ENCODE results near the gene SLC4A2. TPM values are rescaled to one million over a fixed set of nuclear protein-coding genes. Genes with fewer than 3 reads are reported as not detected.
"Not testable (repeated sequence)": the region's sequence is repeated elsewhere in the genome, so short reads cannot be mapped to it uniquely, and the experiment has no call there.

The SLC4A2 gene
- polyA plus RNA-seq, 4 donors = 68.0 to 137 (median 103) TPM

DNA sequence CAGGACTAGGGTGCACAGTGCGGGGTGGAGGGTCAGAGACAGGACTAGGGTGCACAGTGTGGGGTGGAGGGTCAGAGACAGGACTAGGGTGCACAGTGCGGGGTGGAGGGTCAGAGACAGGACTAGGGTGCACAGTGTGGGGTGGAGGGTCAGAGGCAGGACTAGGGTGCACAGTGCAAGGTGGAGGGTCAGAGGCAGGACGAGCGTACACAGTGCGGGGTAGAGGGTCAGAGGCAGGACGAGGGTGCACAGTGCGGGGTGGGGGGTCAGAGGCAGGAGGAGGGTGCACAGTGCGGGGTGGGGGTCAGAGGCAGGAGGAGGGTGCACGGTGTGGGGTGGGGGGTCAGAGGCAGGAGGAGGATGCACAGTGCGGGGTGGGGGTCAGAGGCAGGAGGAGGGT lies 15.9 kb upstream of the SLC4A2 start:
- DNase-seq (ENCODE audit: low read depth in 4 of 4, low spot score in 2 of 4) = not testable (repeated sequence)

DNA sequence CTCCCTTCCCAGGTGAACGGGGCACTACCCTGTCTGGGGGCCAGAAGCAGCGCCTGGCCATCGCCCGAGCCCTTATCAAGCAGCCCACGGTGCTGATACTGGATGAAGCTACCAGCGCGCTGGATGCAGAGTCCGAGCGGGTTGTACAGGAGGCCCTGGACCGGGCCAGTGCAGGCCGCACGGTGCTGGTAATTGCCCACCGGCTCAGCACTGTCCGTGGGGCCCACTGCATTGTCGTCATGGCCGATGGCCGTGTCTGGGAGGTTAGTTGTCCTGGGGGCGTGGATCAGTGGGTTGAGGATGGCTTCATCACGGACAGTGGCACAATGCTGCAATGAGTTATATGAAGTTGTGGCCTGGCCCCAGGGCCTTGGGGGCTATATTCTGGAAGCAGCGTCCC lies 15.4 kb upstream of the SLC4A2 start:
- DNase-seq (ENCODE audit: low read depth in 4 of 4, low spot score in 2 of 4) = no peak

DNA sequence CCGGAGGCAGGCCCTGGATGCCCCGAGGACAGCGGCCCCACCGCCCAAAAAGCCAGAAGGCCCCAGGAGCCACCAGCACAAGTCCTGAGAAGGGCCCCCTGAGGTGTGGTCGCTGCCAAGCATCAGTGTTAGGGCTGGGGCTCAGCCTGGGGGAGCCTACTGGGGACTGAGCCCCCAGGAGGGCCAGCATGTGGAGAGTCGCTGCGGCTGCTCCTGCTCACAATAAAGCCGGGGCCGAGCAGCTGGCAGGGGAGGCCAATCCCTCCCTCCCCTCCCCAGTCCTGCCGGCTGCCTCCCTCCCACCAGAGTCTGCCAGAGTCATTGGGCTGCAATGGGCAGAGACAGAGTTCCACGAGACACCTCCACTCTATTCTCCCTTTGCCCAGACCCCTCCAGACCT lies 14.1 kb upstream of the SLC4A2 start:
- no peak for DNase-seq (ENCODE audit: low read depth in 4 of 4, low spot score in 2 of 4)

DNA sequence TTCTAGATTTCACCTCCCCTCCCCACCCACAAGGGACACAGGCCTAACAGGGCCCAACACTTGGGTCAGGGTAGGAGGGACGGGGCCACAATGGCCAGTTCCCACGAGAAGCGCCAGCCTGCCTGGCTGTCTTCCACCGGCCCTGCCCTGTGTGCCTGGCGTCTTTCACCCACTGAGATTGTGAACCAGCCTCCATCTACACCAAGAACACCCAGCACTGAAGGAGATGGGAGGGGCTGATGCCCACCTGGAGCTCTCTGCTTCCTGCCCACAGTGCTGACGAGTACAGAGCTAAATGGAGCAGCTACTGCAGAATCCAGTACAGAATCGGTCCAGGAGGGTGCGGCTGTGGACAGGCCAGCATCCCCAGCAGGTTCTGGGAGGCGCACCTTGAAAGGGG lies 13.4 kb upstream of the SLC4A2 start:
- no peak for DNase-seq (ENCODE audit: low read depth in 4 of 4, low spot score in 2 of 4)

DNA sequence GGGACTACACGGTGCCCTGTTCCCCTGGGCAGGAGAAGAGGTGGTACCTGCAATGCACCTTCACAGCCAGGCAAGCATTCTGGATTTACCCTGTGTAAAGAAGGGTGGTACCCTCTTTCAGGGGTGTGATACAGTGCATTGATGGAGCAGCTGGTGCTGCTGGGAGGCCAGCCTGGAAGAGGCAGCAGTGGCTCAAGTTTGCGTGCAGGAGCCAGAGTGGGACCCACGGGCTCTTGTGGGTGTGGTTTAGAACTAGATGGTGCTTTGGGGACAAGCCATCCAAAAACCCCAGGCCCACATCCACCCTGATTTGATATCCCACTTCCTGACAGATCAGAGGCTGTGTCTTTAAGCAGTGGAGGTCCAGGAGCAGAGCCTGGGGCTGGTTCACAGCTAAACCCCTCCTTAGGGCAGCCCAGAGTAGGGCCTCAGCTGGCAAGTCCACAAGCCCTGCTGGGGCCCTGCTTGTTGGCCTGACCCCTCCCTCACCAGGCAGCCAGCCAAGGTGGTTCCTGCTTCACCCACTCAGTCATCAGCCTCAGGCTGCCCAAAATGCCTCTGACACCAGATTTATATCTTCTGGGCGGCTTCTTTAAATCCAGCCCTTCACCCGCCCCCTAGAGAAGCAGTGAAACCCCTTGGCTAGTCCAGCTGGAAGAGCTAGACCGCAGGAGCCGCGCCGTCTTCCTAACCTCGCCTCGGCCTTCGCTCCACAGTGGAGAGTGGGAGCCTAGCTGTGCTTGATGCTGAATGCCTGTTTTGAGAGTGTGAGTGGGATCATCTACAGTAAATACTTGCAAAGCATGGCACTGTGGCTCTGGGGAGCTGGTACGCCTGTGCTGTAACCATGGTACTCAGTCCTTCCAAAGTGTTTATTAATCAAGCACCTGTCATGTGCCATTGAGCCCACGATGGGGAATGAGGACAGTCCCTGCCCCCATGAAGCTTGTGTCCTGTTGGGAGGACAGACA lies 12.5 kb upstream of the SLC4A2 start:
- DNase-seq (ENCODE audit: low read depth in 4 of 4, low spot score in 2 of 4) = no peak

DNA sequence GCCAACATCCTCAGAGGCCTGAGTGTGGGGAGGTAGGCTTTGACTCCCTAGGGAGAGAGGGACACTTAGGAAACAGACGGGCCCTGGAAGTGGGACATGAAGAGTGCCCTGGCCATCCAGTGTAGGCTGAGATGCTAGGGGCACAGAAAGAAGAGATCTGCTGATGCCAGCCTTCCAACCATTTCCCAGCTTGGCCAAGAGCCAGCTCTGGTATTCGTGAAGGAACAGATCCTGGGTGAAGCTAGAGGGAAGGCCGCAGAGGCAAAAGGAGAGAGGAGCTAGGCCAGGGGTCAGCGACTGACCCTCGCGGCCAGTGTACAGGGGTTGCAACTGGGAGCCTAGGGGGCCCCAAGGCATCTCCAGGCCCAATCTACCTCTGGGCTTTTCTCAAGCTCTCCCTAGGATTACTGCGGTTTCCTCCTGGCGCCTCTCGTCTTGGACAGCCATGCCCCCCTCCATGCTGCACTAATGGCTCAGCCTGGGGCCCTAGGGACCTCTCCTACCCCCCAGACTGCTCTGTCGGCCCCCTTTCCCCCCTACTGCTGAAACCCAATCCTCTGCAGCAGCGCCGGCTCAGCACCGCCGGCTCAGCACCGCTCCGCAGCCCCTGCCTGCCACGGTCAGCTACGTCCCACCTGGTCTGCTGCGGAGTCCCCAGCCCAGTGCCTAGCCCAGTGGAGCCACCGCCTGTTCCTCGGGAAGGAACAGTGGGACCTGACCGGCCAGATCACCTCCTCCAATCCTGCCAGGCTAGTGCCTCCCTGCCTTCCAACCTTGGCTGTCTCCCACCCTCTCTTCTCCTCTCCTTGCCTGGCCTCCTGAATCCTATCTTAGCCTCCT lies 11.2 kb upstream of the SLC4A2 start, which contains the start of gene ASIC3:
TSS of gene ASIC3 (plus strand) at position 556 of the 840 bp plus-strand sequence. CDS start 355 bp downstream, outside the sequence.
- no peak for DNase-seq (ENCODE audit: low read depth in 4 of 4, low spot score in 2 of 4)

DNA sequence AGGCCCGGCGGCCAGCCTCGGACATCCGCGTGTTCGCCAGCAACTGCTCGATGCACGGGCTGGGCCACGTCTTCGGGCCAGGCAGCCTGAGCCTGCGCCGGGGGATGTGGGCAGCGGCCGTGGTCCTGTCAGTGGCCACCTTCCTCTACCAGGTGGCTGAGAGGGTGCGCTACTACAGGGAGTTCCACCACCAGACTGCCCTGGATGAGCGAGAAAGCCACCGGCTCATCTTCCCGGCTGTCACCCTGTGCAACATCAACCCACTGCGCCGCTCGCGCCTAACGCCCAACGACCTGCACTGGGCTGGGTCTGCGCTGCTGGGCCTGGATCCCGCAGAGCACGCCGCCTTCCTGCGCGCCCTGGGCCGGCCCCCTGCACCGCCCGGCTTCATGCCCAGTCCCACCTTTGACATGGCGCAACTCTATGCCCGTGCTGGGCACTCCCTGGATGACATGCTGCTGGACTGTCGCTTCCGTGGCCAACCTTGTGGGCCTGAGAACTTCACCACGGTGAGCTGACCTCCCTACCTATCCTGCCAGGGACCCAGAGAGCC lies 10.4 kb upstream of the SLC4A2 start:
- no peak for DNase-seq (ENCODE audit: low read depth in 4 of 4, low spot score in 2 of 4)

DNA sequence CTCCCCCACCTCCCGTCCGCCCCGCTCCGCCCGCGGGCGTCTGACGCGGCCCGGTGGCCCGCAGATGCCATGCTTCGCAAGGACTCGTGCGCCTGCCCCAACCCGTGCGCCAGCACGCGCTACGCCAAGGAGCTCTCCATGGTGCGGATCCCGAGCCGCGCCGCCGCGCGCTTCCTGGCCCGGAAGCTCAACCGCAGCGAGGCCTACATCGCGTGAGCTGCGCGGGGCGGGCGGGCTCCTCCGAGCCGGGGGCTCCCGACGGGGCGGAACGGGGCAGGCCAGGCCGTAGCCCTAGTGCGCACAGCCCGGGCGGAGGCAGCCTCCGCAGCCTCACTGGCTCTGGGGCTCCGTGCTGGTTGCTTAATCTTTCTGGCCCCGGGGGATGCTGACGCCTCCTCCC lies 8.3 kb upstream of the SLC4A2 start:
- DNase-seq (ENCODE audit: low read depth in 4 of 4, low spot score in 2 of 4) = peak in 2 of 4 donors; percentile 55 to 69

DNA sequence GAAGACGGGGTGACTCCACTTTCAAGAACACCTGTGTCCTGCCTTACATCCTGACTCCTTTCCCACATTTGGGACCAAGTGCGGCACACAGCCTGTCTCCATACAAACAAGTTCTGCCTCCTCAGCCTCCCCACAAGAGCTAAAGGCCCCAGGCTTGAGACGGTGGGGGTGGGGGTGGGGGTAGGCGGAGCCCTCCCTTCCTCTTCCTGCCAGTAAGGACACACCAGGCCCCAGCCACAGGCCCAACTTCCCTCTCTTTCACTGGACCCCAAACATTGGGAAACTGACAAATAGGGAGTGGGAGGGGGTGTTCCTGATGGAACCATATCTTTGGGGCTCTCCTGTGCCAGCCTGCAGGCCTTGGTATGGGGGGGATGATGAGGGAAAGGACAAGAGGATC lies 6.3 kb upstream of the SLC4A2 start:
- DNase-seq (ENCODE audit: low read depth in 4 of 4, low spot score in 2 of 4) = no peak

DNA sequence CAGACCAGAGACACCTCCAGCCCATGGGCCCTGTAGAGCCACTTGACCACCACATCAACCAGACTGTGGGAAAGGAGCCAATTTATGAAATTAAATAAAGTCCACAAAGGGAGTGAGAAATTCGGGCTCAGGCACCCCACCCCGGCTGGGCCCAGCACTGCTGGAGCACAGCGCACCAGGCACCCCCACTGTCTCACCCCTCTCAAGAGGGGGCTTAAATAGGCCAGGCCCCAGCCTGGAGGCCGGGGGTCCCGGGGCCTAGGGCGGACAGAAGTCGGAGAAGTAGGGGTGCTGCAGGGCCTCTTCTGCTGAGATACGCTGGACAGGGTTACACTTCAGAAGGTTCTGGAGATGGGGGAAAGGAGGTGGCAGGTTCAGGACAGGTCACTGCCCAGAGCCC lies 5.6 kb upstream of the SLC4A2 start:
- DNase-seq (ENCODE audit: low read depth in 4 of 4, low spot score in 2 of 4) = no peak

DNA sequence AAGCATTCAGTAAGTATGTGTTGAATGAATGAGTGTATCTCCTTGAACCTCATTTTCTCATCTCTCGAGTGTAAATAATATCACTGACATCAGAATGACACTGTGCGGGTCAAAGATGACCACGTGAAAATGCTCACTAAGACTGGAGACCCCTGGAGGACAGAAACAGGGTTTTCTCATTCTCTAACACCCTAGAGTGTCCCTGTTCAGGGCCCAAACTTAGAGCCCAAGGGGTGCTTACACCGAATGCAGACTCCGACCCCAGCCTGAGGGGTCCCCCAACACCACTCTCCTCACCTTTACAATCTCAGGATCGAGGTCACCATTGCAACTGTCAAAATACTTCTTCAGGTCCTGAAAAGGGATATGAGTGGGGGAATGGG lies 3.1 kb upstream of the SLC4A2 start:
- no peak for DNase-seq (ENCODE audit: low read depth in 4 of 4, low spot score in 2 of 4)

DNA sequence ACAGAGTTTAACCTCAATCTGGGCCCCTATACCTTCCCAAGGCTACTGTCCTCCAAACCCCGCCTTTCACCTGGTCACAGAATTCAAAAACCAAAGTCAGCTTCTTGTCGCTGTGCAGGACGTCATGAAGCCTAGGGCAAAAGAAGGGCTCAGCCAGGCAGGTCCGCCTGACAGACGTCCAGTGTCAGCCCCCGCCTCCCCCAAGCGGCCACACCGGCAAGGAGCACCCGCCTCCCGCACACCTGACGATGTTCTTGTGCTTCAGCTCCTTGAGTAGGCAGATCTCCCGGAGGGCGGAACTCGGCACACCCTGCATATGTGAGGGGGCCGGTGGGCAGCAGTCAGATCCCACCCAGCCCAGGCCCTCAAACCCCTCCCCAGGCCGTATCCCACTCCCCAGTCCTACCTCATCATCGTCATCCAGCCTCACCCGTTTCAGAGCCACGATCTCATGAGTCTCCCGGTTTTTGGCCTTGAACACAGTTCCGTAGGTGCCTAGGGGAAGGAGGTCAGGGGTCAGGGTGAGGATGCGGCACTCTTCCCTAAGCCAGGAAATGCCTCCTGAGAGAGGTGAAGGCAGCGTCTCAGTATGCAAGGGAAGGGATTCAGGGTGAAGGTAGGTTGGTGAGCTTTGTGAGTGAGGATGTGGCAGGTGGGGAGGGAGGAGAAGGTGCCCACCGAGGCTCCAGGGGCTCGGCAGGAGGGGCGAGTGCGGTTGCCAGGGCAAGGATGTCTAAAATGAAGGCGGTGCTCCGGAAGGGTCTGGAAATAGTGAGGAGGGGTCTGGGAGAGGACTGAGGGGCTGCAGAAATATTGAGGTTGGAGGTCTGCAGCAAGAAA lies 2.5 kb upstream of the SLC4A2 start:
- DNase-seq (ENCODE audit: low read depth in 4 of 4, low spot score in 2 of 4) = no peak

DNA sequence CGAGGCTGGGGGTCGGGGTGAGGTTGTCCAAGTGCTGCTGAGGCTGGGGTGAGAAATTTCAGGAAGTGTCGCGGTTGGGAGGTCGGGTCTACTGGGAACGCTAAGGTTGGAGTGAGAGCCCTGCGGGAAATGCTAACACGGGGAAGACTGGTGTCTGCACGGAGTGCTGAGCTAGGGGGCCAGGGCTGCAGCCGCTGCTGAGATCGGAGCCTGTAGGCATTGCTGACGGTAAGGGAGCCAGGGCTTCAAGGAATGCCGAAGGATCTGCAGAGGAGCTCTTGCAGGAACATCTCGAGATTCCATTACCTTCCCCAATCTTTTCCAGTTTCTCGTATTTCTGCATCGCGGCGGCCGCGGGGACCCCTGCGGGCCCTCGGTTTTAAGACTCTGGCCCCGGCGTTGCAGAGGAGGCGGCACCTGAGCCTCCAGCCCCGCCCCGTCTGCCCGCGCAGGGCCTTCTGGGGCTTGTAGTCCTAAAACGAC lies 1.8 kb upstream of the SLC4A2 start, which contains the start of gene CDK5:
TSS of gene CDK5 (minus strand) at position 392 of the 483 bp plus-strand sequence. CDS start at position 343, 49 bp downstream.
- no peak for DNase-seq (ENCODE audit: low read depth in 4 of 4, low spot score in 2 of 4)

DNA sequence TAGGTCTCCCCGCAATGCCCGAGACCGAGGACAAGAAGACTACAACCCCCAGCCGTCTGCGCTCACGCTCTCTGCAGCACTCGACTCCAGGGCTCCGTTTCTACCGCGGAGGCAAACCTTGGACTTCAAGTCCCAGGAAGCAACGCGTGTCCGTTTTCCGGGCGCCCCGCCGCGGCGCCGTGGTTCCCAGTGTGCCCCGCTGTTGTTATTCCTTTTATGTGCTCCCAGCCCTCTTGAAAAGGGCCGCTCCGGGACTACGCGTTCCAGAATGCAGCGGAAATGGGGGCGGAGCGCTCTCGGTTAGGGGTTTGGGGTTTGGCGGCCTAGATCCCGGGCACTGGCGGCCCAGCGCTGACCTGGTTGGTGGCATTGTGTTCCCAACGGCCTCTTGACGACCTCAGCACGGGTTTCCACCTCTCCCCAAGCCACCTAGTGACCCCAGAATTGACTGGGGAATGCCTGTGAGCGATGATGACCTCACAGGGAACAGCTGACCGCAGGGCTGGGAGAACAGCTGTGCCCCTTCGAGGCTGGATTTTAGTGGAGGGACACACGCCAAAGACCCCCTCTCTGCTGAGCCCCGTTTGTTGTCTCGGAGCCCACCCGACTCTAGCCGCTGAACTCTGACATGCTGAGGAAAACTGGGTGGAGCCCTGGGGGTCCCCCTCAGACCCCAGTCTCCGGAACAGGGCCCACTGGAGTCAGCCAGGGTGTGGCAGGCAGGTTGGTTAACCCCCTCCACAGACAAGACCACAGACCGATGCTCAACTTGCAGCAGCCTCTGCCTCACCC lies 1.2 kb upstream of the SLC4A2 start:
- DNase-seq (ENCODE audit: low read depth in 4 of 4, low spot score in 2 of 4) = peak; percentile 94 to 99 (median 96)

DNA sequence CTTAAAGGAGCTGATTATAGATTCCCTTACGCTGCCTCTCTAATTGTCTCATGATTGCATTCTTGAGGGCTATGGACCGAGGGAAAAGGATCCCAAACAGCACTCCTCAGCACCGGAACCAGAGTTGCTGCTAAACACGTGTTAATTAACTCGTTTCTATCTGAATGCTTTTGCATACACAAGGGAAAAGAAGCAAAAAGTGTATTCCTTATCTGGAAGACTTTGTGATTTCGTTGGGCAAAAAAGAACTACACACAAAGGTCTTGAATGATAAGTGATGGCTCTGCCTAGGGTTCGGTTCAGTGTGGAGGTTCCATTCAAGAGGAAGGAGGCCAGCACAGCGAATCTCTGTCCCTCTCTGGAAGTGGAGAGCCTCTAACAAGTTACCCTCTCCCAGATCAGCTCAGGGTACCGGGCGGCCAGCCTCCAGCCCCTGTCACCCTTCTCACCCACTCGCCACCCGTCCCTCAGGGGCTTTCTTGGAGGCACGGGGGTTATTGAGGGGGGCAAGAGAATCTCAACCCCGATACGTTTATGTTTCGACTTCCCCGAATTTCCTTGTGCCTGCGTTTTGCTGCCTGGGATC lies 515 bp upstream of the SLC4A2 start:
- DNase-seq (ENCODE audit: low read depth in 4 of 4, low spot score in 2 of 4) = no peak

DNA sequence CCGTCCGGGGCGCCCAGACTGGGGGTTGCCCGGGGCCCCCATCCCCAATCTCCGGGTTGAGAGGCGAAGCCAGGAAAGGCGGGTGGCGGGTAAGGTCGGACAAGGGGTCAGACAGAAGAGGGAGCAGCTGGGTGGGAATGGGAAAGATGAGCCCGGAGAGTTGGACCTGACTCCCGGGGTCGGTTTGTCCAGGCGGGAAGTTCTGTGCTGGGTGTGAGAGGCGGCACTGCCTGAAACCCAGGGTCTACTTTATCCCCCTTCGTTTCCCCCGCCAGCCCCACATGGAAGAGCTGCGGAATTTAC lies 675 bp downstream of the SLC4A2 start:
- DNase-seq (ENCODE audit: low read depth in 4 of 4, low spot score in 2 of 4) = no peak

DNA sequence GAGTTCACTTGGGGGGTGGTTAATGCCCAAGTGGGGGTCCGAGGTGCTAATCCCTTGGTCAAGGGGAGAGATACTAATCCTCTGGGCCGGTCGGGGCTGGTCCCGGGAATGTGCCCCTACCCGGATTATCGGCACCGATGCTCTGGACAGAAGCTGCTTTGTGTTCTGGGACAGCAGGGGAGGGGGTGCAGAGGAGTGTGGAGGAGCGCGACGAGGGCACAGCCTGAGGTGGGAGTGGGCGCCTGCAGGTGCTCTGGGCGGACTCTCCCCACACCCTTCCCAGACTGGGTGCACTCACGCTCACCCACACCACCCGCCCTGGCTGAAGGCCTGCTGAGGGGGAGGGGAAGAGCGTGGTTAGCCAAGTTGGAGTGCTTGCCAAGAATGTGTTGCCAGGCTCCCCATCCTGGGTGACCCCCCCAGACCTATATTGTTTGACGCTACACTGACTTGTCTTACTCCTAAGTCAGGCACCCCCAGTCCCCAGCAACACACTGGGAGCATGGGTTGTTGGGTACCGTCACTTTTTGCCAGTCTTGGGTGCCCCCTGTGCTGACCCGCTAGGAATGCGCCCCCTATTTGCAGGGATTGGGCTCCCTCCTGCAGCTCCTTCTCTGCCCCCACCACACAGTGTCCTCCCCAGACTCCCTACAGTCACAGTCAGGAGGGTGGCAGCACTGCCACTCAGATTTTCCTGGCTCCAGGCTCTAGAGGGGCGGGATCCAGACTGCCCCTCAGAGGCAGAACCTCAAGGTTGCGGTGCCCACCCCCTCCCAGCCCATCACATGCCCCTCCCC lies 1.2 kb downstream of the SLC4A2 start:
- DNase-seq (ENCODE audit: low read depth in 4 of 4, low spot score in 2 of 4) = no peak
